NCI-H82 (cell line): ENCODE results near the gene CFC1.
"Not testable (repeated sequence)": the region's sequence is repeated elsewhere in the genome, so short reads cannot be mapped to it uniquely, and the experiment has no call there.

ENCODE experiments used
- DNase-seq: peaks from one replicate; lab custom pipeline; 2025; lab: John Stamatoyannopoulos, UW

CFC1 gene

GRCh38 chr2:130599393-130599792 lies at the start of gene CFC1:
Gene CFC1 (minus strand): TSS chr2:130599575. CDS start chr2:130599287, 288 bp downstream.
- not testable (repeated sequence) for DNase-seq

GRCh38 chr2:130641688-130642087 lies 42.3 kb upstream of the CFC1 start:
- DNase-seq, result not testable (repeated sequence)

- not testable (repeated sequence) for DNase-seq
Measured at GRCh38 chr2:130638973-130639372, 39.6 kb upstream of the CFC1 start.

- not testable (repeated sequence) for DNase-seq
Measured at GRCh38 chr2:130628784-130629475, 29.6 kb upstream of the CFC1 start.

GRCh38 chr2:130611140-130611539 lies 11.8 kb upstream of the CFC1 start, which contains the start of gene POTEJ:
Gene POTEJ (plus strand): TSS chr2:130611440. CDS start chr2:130611533, 93 bp downstream.
- DNase-seq, result not testable (repeated sequence)

- not testable (repeated sequence) for DNase-seq
Measured at GRCh38 chr2:130610486-130610885, 11.1 kb upstream of the CFC1 start.

GRCh38 chr2:130609002-130609920 lies 9.9 kb upstream of the CFC1 start:
- not testable (repeated sequence) for DNase-seq

GRCh38 chr2:130608276-130609001 lies 9.1 kb upstream of the CFC1 start:
- DNase-seq, result not testable (repeated sequence)

- not testable (repeated sequence) for DNase-seq
Measured at GRCh38 chr2:130601648-130602302, 2.4 kb upstream of the CFC1 start.

- not testable (repeated sequence) for DNase-seq
Measured at GRCh38 chr2:130599926-130600325, 551 bp upstream of the CFC1 start.

GRCh38 chr2:130598463-130598862 lies 912 bp downstream of the CFC1 start:
- not testable (repeated sequence) for DNase-seq

- DNase-seq, result not testable (repeated sequence)
Measured at GRCh38 chr2:130597994-130598393, 1.4 kb downstream of the CFC1 start.

- not testable (repeated sequence) for DNase-seq
Measured at GRCh38 chr2:130596757-130597156, 2.6 kb downstream of the CFC1 start.

GRCh38 chr2:130594011-130594410 lies 5.4 kb downstream of the CFC1 start:
- not testable (repeated sequence) for DNase-seq

GRCh38 chr2:130592791-130593414 lies 6.5 kb downstream of the CFC1 start:
- DNase-seq, result not testable (repeated sequence)

- not testable (repeated sequence) for DNase-seq
Measured at GRCh38 chr2:130590842-130591359, 8.5 kb downstream of the CFC1 start.

- not testable (repeated sequence) for DNase-seq
Measured at GRCh38 chr2:130590170-130590841, 9.1 kb downstream of the CFC1 start.

- not testable (repeated sequence) for DNase-seq
Measured at GRCh38 chr2:130588688-130589458, 10.5 kb downstream of the CFC1 start.

GRCh38 chr2:130584726-130585125 lies 14.6 kb downstream of the CFC1 start:
- not testable (repeated sequence) for DNase-seq
